Neural progenitor cell (in vitro differentiated cells): ENCODE results near the gene PILRA. TPM values are rescaled to one million over a fixed set of nuclear protein-coding genes. Genes with fewer than 3 reads are reported as not detected.
A peak's percentile ranks its signal among the peaks of the same experiment; 100 is the strongest.

Experiments
- DNase-seq: peaks from one replicate; pipeline ENCODE4 v3.0.0-alpha.2; 2016; ENCODE audit warnings: low spot score
- H2AFZ ChIP-seq: fragments of 200-600 bp; sonication (generic); replicated peaks from 2 replicates; pipeline ENCODE4 v1.6.1; 2016; ENCODE audit warnings: antibody characterized with exemption
- H3F3A ChIP-seq: fragments of 200-600 bp; sonication (generic); 2 replicates; pipeline ENCODE4 v1.6.1; 2016; ENCODE audit warnings: antibody characterized with exemption, low read depth
- H3K27ac ChIP-seq: fragments of 200-600 bp; sonication (generic); 2 replicates; pipeline ENCODE4 v1.5.1; 2016; ENCODE audit warnings: mild to moderate bottlenecking
- H3K27me3 ChIP-seq: fragments of 200-600 bp; sonication (generic); 2 replicates; pipeline ENCODE4 v1.6.1; 2016; ENCODE audit warnings: mild to moderate bottlenecking, moderate library complexity
- H3K36me3 ChIP-seq: fragments of 200-600 bp; sonication (generic); 2 replicates; pipeline ENCODE4 v1.5.1; 2016
- H3K4me1 ChIP-seq: fragments of 200-600 bp; sonication (generic); 2 replicates; pipeline ENCODE4 v1.6.1; 2016; ENCODE audit warnings: mixed run types
- H3K4me2 ChIP-seq: fragments of 200-600 bp; sonication (generic); 2 replicates; pipeline ENCODE4 v1.6.1; 2016
- H3K4me3 ChIP-seq: fragments of 200-600 bp; sonication (generic); 2 replicates; pipeline ENCODE4 v1.5.1; 2016
- H3K79me2 ChIP-seq: fragments of 200-600 bp; sonication (generic); 2 replicates; pipeline ENCODE4 v1.6.1; 2016; ENCODE audit warnings: low read depth
- H3K9ac ChIP-seq: fragments of 200-600 bp; sonication (generic); 2 replicates; pipeline ENCODE4 v1.6.1; 2016
- H3K9me3 ChIP-seq: fragments of 200-600 bp; sonication (generic); 2 replicates; pipeline ENCODE4 v1.5.1; 2016; ENCODE audit warnings: low read depth
- H4K20me1 ChIP-seq: fragments of 200-600 bp; sonication (generic); 2 replicates; pipeline ENCODE4 v1.6.1; 2016; ENCODE audit warnings: low read depth
- H3K27ac Mint-ChIP-seq: 3 replicates; pipeline ENCODE4 v1.8.0; 2021; ENCODE audit warnings: mixed read lengths
- H3K27me3 Mint-ChIP-seq: 2 replicates; pipeline ENCODE4 v1.8.0; 2022; ENCODE audit warnings: low read depth, mild to moderate bottlenecking, inconsistent platforms, moderate library complexity, mixed read lengths; ENCODE audit not compliant: insufficient read depth
- H3K36me3 Mint-ChIP-seq: 3 replicates; pipeline ENCODE4 v1.8.0; 2021; ENCODE audit warnings: mixed read lengths
- H3K4me1 Mint-ChIP-seq: 3 replicates; pipeline ENCODE4 v1.8.0; 2021; ENCODE audit warnings: mixed read lengths
- H3K4me3 Mint-ChIP-seq: 3 replicates; pipeline ENCODE4 v1.8.0; 2021; ENCODE audit warnings: mild to moderate bottlenecking, moderate library complexity, mixed read lengths
- H3K9me3 Mint-ChIP-seq: 3 replicates; pipeline ENCODE4 v1.8.0; 2020; ENCODE audit warnings: mixed read lengths
- EZH2 ChIP-seq: fragments of 200-600 bp; sonication (generic); IDR thresholded peaks from 2 replicates; pipeline ENCODE4 v1.6.1; 2017; ENCODE audit warnings: antibody characterized with exemption, mild to moderate bottlenecking, moderate library complexity
- EZH2phosphoT487 ChIP-seq: fragments of 200-600 bp; sonication (generic); IDR thresholded peaks from 2 replicates; pipeline ENCODE4 v1.6.1; 2017; ENCODE audit warnings: antibody characterized with exemption
- total RNA-seq: library from RNA; depleted of rRNA; stranded (reverse); fragments of >200 nt; gene quantifications from 2 replicates; pipeline ENCODE4 v1.2.3, GENCODE V29; 2015; ENCODE audit warnings: low replicate concordance
- TF ChIP-seq, protein P1 (sequence below): fragments of 200-600 bp; sonication (generic); IDR thresholded peaks from 2 replicates; pipeline ENCODE4 v1.5.1; 2017; ENCODE audit warnings: antibody characterized with exemption, mild to moderate bottlenecking

The PILRA gene
- total RNA-seq, 1 donor from 2014 or later, result 6.7 TPM

GRCh38 chr7:100433276-100433591 lies 59.9 kb downstream of the PILRA start:
- Histone ChIP-seq H4K20me1 (peaks cover 51% of the 10 kb centered on the region), H3K27ac (no peak overlapping the region), H3K36me3 (no peaks in the 10 kb centered on the region), H3K4me2 (no peak overlapping the region), H3K4me1 (peaks cover 32% of the 10 kb centered on the region), H3F3A (peaks cover 82% of the 10 kb centered on the region), H3K79me2 (peaks cover 62% of the 10 kb centered on the region), H3K9ac (no peak overlapping the region), H3K27me3 (no peaks in the 10 kb centered on the region), H2AFZ (no peak overlapping the region), H3K9me3 (no peaks in the 10 kb centered on the region), H3K4me3 (no peak overlapping the region)
- peaks cover 12% of the 10 kb centered on the region for H3K27me3 Mint-ChIP-seq
- H3K36me3 Mint-ChIP-seq, result peaks cover 32% of the 10 kb centered on the region
- peaks cover 49% of the 10 kb centered on the region for H3K4me1 Mint-ChIP-seq
- no peak overlapping the region for H3K4me3 Mint-ChIP-seq
- no peak for DNase-seq
- TF ChIP-seq EZH2phosphoT487 (no peak), EZH2 (no peak)
- TF ChIP-seq, protein P1, sequence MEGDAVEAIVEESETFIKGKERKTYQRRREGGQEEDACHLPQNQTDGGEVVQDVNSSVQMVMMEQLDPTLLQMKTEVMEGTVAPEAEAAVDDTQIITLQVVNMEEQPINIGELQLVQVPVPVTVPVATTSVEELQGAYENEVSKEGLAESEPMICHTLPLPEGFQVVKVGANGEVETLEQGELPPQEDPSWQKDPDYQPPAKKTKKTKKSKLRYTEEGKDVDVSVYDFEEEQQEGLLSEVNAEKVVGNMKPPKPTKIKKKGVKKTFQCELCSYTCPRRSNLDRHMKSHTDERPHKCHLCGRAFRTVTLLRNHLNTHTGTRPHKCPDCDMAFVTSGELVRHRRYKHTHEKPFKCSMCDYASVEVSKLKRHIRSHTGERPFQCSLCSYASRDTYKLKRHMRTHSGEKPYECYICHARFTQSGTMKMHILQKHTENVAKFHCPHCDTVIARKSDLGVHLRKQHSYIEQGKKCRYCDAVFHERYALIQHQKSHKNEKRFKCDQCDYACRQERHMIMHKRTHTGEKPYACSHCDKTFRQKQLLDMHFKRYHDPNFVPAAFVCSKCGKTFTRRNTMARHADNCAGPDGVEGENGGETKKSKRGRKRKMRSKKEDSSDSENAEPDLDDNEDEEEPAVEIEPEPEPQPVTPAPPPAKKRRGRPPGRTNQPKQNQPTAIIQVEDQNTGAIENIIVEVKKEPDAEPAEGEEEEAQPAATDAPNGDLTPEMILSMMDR, result no peak
- no peak overlapping the region for H3K27ac Mint-ChIP-seq
- H3K9me3 Mint-ChIP-seq, result peaks cover 2% of the 10 kb centered on the region

- peaks cover 2% of the 10 kb centered on the region for H3K9me3 Mint-ChIP-seq
- no peak overlapping the region for H3K9ac ChIP-seq
- H3K4me3 ChIP-seq, result no peak overlapping the region
- peaks cover 12% of the 10 kb centered on the region for H3K27me3 Mint-ChIP-seq
- no peaks in the 10 kb centered on the region for H3K36me3 ChIP-seq
- H3K4me3 Mint-ChIP-seq, result peak overlapping the region; percentile 90
- no peak overlapping the region for H3K27ac ChIP-seq
- H3K79me2 ChIP-seq, result peaks cover 62% of the 10 kb centered on the region
- DNase-seq, result no peak
- H3K27ac Mint-ChIP-seq, result no peak overlapping the region
- TF ChIP-seq, protein P1, result no peak
- no peak for TF ChIP-seq EZH2phosphoT487
- TF ChIP-seq EZH2, result no peak
- peaks cover 77% of the 10 kb centered on the region for H3F3A ChIP-seq
- no peak overlapping the region for H2AFZ ChIP-seq
- peaks cover 32% of the 10 kb centered on the region for H3K36me3 Mint-ChIP-seq
- H3K4me2 ChIP-seq, result no peak overlapping the region
- H3K4me1 Mint-ChIP-seq, result peaks cover 49% of the 10 kb centered on the region
- peaks cover 51% of the 10 kb centered on the region for H4K20me1 ChIP-seq
- H3K27me3 ChIP-seq, result no peaks in the 10 kb centered on the region
- no peaks in the 10 kb centered on the region for H3K9me3 ChIP-seq
- peaks cover 32% of the 10 kb centered on the region for H3K4me1 ChIP-seq
Observed at GRCh38 chr7:100433592-100434296, 60.5 kb downstream of the PILRA start.

DNA sequence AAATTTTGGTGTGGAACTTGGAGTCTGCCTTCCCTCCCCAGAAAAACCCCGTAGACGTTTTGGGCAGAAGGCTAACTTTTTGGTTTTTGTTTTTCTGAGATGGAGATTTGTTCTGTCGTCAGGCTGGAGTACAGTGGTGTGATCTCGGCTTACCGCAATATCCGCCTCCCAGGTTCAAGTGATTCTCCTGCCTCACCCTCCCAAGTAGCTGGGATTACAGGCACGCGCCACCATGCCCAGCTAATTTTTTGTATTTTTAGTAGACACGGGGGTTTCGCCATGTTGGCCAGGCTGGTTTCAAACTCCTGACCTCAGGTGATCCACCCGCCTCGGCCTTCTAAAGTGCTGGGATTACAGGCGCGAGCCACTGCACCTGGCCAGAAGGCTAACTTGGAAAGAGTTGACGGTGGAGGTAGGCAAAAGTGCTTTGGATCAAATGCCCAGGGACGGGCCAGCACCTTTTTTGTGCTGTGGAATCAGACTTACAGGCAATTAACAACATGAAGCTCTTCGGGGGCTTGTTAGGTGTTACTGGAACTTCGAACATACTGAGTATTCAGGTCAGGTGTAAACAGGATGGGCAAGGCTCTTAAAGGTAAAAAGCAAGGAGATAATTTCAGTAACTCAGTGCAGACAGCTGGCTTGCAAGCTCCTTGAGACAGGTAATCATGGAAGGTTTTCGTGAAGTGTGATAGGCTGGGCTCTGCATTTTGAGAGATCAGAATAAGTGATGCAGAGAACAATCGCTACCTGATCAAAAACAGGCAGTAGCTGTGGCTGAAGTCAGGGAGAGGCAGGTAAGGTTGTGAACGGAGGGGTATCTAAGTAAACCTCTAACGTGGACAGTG lies 61.2 kb downstream of the PILRA start:
- Histone ChIP-seq H3K79me2 (peaks cover 62% of the 10 kb centered on the region), H3K4me3 (peak overlapping the region; percentile 81), H3K9me3 (no peaks in the 10 kb centered on the region), H3F3A (peaks cover 72% of the 10 kb centered on the region), H3K4me1 (peaks cover 32% of the 10 kb centered on the region), H3K9ac (no peak overlapping the region), H3K4me2 (peak overlapping the region; percentile 85), H4K20me1 (peaks cover 51% of the 10 kb centered on the region), H2AFZ (no peak overlapping the region), H3K27me3 (no peaks in the 10 kb centered on the region), H3K36me3 (no peaks in the 10 kb centered on the region), H3K27ac (no peak overlapping the region)
- DNase-seq, result no peak
- TF ChIP-seq EZH2phosphoT487, result no peak
- TF ChIP-seq, protein P1, result no peak
- no peak for TF ChIP-seq EZH2
- H3K27me3 Mint-ChIP-seq, result peaks cover 8% of the 10 kb centered on the region
- peak overlapping the region; percentile 90 for H3K4me3 Mint-ChIP-seq
- H3K27ac Mint-ChIP-seq, result no peak overlapping the region
- peaks cover 46% of the 10 kb centered on the region for H3K4me1 Mint-ChIP-seq
- peaks cover 29% of the 10 kb centered on the region for H3K36me3 Mint-ChIP-seq
- H3K9me3 Mint-ChIP-seq, result no peaks in the 10 kb centered on the region
